WTC11 (cell line): Measurements from ENCODE around the gene MTF1. TPM values are rescaled to one million over a fixed set of nuclear protein-coding genes. Genes with fewer than 3 reads are reported as not detected.
A peak's percentile ranks its signal among the peaks of the same experiment; 100 is the strongest.

Experiments
- ATAC-seq: fragments of 200-7000 bp; cut with Tn5 transposase; 2 replicates; pipeline ENCODE4 v1.10.0; 2021; ENCODE audit warnings: mild to moderate bottlenecking, moderate library complexity
- Bru-seq: library from RNA; stranded (reverse); fragments of 400-500 nt; gene quantifications from one replicate; lab custom pipeline; 2021; lab: Mats Ljungman, UMichigan
- CTCF ChIA-PET: fragments of 300-600 bp; sonication (Branson Sonifier 250); formaldehyde crosslinking; loops from one replicate; lab custom pipeline; 2021; ENCODE audit warnings: antibody characterized with exemption; lab: Charles Lee
- POLR2A ChIA-PET: fragments of 350-600 bp; sonication (Branson Sonifier 250); formaldehyde crosslinking; loops from one replicate; lab custom pipeline; 2021; ENCODE audit warnings: antibody characterized with exemption; lab: Charles Lee
- DNase-seq: peaks from one replicate; pipeline ENCODE4 v3.0.0; 2021; ENCODE audit warnings: low spot score
- H3K27ac Mint-ChIP-seq: 2 replicates; pipeline ENCODE4 v1.8.0; 2021; ENCODE audit warnings: mixed read lengths
- H3K27me3 Mint-ChIP-seq: 2 replicates; pipeline ENCODE4 v1.8.0; 2021; ENCODE audit warnings: low read depth, mild to moderate bottlenecking, moderate library complexity, mixed read lengths
- H3K36me3 Mint-ChIP-seq: 2 replicates; pipeline ENCODE4 v1.8.0; 2021; ENCODE audit warnings: mixed read lengths
- H3K4me1 Mint-ChIP-seq: 2 replicates; pipeline ENCODE4 v1.8.0; 2022; ENCODE audit warnings: mixed read lengths
- H3K4me3 Mint-ChIP-seq: 2 replicates; pipeline ENCODE4 v1.8.0; 2021; ENCODE audit warnings: mild to moderate bottlenecking, moderate library complexity, mixed read lengths
- H3K9me3 Mint-ChIP-seq: 2 replicates; pipeline ENCODE4 v1.8.0; 2021; ENCODE audit warnings: mixed read lengths
- ELF4 ChIP-seq: sonication (generic); formaldehyde crosslinking; IDR thresholded peaks from 2 replicates; pipeline ENCODE4 v1.8.1; 2022; ENCODE audit warnings: low read depth, mild to moderate bottlenecking, moderate library complexity, missing genetic modification reagents
- ETV6 ChIP-seq: sonication (generic); formaldehyde crosslinking; IDR thresholded peaks from 2 replicates; pipeline ENCODE4 v1.8.1; 2022; ENCODE audit warnings: mild to moderate bottlenecking, missing genetic modification reagents
- GABPB1 ChIP-seq: sonication (generic); formaldehyde crosslinking; IDR thresholded peaks from 2 replicates; pipeline ENCODE4 v1.8.1; 2023; ENCODE audit warnings: mild to moderate bottlenecking, missing genetic modification reagents
- JUN ChIP-seq: sonication (generic); formaldehyde crosslinking; IDR thresholded peaks from 2 replicates; pipeline ENCODE4 v1.8.0; 2023; ENCODE audit warnings: mild to moderate bottlenecking, missing genetic modification reagents
- KAT7 ChIP-seq: sonication (generic); formaldehyde crosslinking; IDR thresholded peaks from 2 replicates; pipeline ENCODE4 v1.8.1; 2023; ENCODE audit warnings: missing genetic modification reagents, mild to moderate bottlenecking, borderline replicate concordance
- MYBL2 ChIP-seq: sonication (generic); formaldehyde crosslinking; IDR thresholded peaks from 2 replicates; pipeline ENCODE4 v1.8.1; 2023; ENCODE audit warnings: mild to moderate bottlenecking, moderate library complexity, missing genetic modification reagents
- NFE2L1 ChIP-seq: sonication (generic); formaldehyde crosslinking; IDR thresholded peaks from 2 replicates; pipeline ENCODE4 v1.8.1; 2023; ENCODE audit warnings: missing genetic modification reagents
- RORB ChIP-seq: fragments of 250-450 bp; sonication (Bioruptor Pico); IDR thresholded peaks from 2 replicates; pipeline ENCODE4 v1.9.0; 2021; ENCODE audit warnings: mild to moderate bottlenecking
- SP1 ChIP-seq: sonication (generic); formaldehyde crosslinking; conservative IDR thresholded peaks from 2 replicates; pipeline ENCODE4 v1.8.1; 2022; ENCODE audit warnings: missing genetic modification reagents
- ZBTB21 ChIP-seq: sonication (generic); formaldehyde crosslinking; IDR thresholded peaks from 2 replicates; pipeline ENCODE4 v1.8.1; 2023; ENCODE audit warnings: mild to moderate bottlenecking, missing genetic modification reagents, borderline replicate concordance
- ZNF121 ChIP-seq: sonication (generic); formaldehyde crosslinking; IDR thresholded peaks from 2 replicates; pipeline ENCODE4 v1.8.0; 2023; ENCODE audit warnings: missing genetic modification reagents
- ZNF423 ChIP-seq: fragments of 250-450 bp; sonication (Bioruptor Pico); IDR thresholded peaks from 2 replicates; pipeline ENCODE4 v2.1.2; 2022; ENCODE audit warnings: mild to moderate bottlenecking, moderate library complexity
- long read RNA-seq, 3 experiments: library from RNA in 1 of 3; library from capped mRNA in 1 of 3; library from polyadenylated mRNA in 1 of 3; unstranded in 2 of 3; stranded (forward) in 1 of 3; transcript quantifications; one replicate each; pipeline ENCODE4 v2.0.0, GENCODE V29; 2021
- total RNA-seq: library from RNA; stranded (reverse); gene quantifications from 3 replicates; pipeline ENCODE4 v1.2.3, GENCODE V29; 2021
- TF ChIP-seq, protein P1 (sequence below): fragments of 200-600 bp; IDR thresholded peaks from 2 replicates; pipeline ENCODE4 v1.8.0; 2022; ENCODE audit warnings: antibody characterized with exemption
- TF ChIP-seq, protein P2 (sequence below): sonication (generic); formaldehyde crosslinking; IDR thresholded peaks from 2 replicates; pipeline ENCODE4 v1.8.0; 2022; ENCODE audit warnings: mild to moderate bottlenecking, missing genetic modification reagents
- TF ChIP-seq, protein P3 (sequence below): fragments of 250-450 bp; sonication (Bioruptor Pico); IDR thresholded peaks from 2 replicates; pipeline ENCODE4 v1.9.0; 2021; ENCODE audit warnings: mild to moderate bottlenecking, borderline replicate concordance
- TF ChIP-seq, protein P4 (sequence below): sonication (generic); formaldehyde crosslinking; conservative IDR thresholded peaks from 2 replicates; pipeline ENCODE4 v1.8.1; 2023; ENCODE audit warnings: mild to moderate bottlenecking, low read depth, missing genetic modification reagents, moderate library complexity
- TF ChIP-seq, protein P5 (sequence below): sonication (generic); formaldehyde crosslinking; IDR thresholded peaks from 2 replicates; pipeline ENCODE4 v1.8.1; 2023; ENCODE audit warnings: mild to moderate bottlenecking, missing genetic modification reagents, moderate library complexity
- TF ChIP-seq, protein P6 (sequence below): sonication (generic); formaldehyde crosslinking; IDR thresholded peaks from 2 replicates; pipeline ENCODE4 v1.8.0; 2023; ENCODE audit warnings: missing genetic modification reagents
- TF ChIP-seq, protein P7 (sequence below): sonication (generic); formaldehyde crosslinking; IDR thresholded peaks from 2 replicates; pipeline ENCODE4 v1.8.1; 2023; ENCODE audit warnings: mild to moderate bottlenecking, moderate library complexity, missing genetic modification reagents
- TF ChIP-seq, protein P8 (sequence below): fragments of 250-450 bp; sonication (Bioruptor Pico); IDR thresholded peaks from 2 replicates; pipeline ENCODE4 v1.8.0; 2021; ENCODE audit warnings: mild to moderate bottlenecking

Gene MTF1
- 10.1 to 12.2 TPM (median 10.9 TPM) in 3 replicates for total RNA-seq
- Bru-seq, nascent RNA = percentile 73 among the genes with signal in this experiment
- long read RNA-seq, experiment 1, full-length matches to known transcripts = 10 of 25 reads
- long read RNA-seq, experiment 1, partial matches to known transcripts = 2 of 25 reads
- long read RNA-seq, experiment 1, other reads (novel, unspliced or antisense) = 13 of 25 reads
- long read RNA-seq, experiment 2, full-length matches to known transcripts = 4 of 12 reads
- long read RNA-seq, experiment 2, partial matches to known transcripts = 1 of 12 reads
- long read RNA-seq, experiment 2, other reads (novel, unspliced or antisense) = 7 of 12 reads
- long read RNA-seq, experiment 3, partial matches to known transcripts = 1 of 4 reads
- long read RNA-seq, experiment 3, other reads (novel, unspliced or antisense) = 3 of 4 reads

DNA sequence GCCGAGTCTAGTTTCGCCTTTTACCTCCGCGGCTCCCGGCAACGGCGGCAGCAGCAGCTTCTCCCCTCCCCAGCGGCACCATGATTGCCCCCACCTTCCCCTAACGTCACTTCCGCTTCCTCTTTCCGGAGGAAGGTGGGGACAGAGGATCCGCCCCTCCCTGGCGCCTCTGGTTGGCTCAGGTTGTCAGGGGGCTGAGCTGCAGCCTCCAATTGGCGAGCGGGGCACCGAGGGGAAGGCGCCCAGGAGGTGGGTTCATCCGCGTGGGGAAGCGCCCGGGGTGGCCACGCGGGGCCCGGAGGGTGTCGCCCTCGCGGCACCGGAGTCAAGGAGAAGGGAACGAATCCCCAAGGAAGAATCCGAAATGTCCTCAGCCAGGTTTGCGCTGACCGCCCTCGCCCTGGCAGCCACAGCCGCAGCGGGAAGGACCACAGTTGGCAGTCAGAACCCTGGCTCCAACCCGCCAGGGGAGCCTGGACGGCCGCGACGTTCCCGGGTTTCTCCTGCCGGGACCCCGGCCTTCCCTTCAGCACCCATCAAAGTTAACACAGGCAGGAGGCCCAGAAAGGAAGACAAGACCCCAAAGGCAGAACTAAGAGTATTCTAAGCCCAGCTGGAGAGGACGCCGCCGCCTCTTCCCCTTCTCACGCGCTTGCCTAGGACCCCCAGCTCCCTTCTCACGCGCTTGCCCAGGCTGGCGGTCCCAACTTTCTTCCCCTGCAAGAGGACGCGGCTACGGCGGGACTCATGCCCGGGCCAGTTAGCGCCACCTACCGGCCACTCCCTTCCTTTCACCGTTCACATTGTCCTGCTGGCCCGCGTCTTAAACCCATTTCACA lies at the start of gene MTF1:
MTF1 (minus strand) TSS at position 86 of the 839 bp plus-strand sequence. CDS start 1,934 bp downstream, outside the sequence.
- ChIA-PET POLR2A (interaction anchor here (0.6 to 1.6 kb wide), 3 partner anchors 51 to 698 kb away, joined by 3 to 9 read pairs (median 5); partner anchors contain the start of genes C1orf122 and YRDC), CTCF (interaction anchor here (0.5 to 2.0 kb wide), 60 partner anchors 10 to 959 kb away, joined by 3 to 34 read pairs (median 4); partner anchors contain the start of genes C1orf122, CDCA8, DNALI1 and EPHA10)
- ATAC-seq (peak; percentile 96), DNase-seq (peak; percentile 96)
- H3K9me3 Mint-ChIP-seq = no peaks in the 10 kb centered on the region
- H3K36me3 Mint-ChIP-seq = peaks cover 19% of the 10 kb centered on the region
- H3K4me1 Mint-ChIP-seq = peaks cover 9% of the 10 kb centered on the region
- H3K27me3 Mint-ChIP-seq = no peaks in the 10 kb centered on the region
- peak within 1 kb of the TSS; percentile 92 for H3K27ac Mint-ChIP-seq
- peak within 1 kb of the TSS; percentile 92 for H3K4me3 Mint-ChIP-seq
- TF ChIP-seq, protein P1, sequence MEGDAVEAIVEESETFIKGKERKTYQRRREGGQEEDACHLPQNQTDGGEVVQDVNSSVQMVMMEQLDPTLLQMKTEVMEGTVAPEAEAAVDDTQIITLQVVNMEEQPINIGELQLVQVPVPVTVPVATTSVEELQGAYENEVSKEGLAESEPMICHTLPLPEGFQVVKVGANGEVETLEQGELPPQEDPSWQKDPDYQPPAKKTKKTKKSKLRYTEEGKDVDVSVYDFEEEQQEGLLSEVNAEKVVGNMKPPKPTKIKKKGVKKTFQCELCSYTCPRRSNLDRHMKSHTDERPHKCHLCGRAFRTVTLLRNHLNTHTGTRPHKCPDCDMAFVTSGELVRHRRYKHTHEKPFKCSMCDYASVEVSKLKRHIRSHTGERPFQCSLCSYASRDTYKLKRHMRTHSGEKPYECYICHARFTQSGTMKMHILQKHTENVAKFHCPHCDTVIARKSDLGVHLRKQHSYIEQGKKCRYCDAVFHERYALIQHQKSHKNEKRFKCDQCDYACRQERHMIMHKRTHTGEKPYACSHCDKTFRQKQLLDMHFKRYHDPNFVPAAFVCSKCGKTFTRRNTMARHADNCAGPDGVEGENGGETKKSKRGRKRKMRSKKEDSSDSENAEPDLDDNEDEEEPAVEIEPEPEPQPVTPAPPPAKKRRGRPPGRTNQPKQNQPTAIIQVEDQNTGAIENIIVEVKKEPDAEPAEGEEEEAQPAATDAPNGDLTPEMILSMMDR = peak; percentile 90
- TF ChIP-seq KAT7 (CRISPR knock-in tag) = 0 out of 2 replicates have a peak, but pooled peaks have one; percentile 25
- no peak for TF ChIP-seq ELF4 (CRISPR knock-in tag)
- TF ChIP-seq, protein P2, sequence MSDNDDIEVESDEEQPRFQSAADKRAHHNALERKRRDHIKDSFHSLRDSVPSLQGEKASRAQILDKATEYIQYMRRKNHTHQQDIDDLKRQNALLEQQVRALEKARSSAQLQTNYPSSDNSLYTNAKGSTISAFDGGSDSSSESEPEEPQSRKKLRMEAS (CRISPR knock-in tag) = peak; percentile 79
- peak; percentile 79 for TF ChIP-seq SP1
- TF ChIP-seq JUN = no peak
- TF ChIP-seq GABPB1 (CRISPR knock-in tag) = peak; percentile 68
- TF ChIP-seq, protein P3, sequence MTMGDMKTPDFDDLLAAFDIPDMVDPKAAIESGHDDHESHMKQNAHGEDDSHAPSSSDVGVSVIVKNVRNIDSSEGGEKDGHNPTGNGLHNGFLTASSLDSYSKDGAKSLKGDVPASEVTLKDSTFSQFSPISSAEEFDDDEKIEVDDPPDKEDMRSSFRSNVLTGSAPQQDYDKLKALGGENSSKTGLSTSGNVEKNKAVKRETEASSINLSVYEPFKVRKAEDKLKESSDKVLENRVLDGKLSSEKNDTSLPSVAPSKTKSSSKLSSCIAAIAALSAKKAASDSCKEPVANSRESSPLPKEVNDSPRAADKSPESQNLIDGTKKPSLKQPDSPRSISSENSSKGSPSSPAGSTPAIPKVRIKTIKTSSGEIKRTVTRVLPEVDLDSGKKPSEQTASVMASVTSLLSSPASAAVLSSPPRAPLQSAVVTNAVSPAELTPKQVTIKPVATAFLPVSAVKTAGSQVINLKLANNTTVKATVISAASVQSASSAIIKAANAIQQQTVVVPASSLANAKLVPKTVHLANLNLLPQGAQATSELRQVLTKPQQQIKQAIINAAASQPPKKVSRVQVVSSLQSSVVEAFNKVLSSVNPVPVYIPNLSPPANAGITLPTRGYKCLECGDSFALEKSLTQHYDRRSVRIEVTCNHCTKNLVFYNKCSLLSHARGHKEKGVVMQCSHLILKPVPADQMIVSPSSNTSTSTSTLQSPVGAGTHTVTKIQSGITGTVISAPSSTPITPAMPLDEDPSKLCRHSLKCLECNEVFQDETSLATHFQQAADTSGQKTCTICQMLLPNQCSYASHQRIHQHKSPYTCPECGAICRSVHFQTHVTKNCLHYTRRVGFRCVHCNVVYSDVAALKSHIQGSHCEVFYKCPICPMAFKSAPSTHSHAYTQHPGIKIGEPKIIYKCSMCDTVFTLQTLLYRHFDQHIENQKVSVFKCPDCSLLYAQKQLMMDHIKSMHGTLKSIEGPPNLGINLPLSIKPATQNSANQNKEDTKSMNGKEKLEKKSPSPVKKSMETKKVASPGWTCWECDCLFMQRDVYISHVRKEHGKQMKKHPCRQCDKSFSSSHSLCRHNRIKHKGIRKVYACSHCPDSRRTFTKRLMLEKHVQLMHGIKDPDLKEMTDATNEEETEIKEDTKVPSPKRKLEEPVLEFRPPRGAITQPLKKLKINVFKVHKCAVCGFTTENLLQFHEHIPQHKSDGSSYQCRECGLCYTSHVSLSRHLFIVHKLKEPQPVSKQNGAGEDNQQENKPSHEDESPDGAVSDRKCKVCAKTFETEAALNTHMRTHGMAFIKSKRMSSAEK (CRISPR knock-in tag) = 0 out of 2 replicates have a peak, but pooled peaks have one; percentile 24
- TF ChIP-seq, protein P4, sequence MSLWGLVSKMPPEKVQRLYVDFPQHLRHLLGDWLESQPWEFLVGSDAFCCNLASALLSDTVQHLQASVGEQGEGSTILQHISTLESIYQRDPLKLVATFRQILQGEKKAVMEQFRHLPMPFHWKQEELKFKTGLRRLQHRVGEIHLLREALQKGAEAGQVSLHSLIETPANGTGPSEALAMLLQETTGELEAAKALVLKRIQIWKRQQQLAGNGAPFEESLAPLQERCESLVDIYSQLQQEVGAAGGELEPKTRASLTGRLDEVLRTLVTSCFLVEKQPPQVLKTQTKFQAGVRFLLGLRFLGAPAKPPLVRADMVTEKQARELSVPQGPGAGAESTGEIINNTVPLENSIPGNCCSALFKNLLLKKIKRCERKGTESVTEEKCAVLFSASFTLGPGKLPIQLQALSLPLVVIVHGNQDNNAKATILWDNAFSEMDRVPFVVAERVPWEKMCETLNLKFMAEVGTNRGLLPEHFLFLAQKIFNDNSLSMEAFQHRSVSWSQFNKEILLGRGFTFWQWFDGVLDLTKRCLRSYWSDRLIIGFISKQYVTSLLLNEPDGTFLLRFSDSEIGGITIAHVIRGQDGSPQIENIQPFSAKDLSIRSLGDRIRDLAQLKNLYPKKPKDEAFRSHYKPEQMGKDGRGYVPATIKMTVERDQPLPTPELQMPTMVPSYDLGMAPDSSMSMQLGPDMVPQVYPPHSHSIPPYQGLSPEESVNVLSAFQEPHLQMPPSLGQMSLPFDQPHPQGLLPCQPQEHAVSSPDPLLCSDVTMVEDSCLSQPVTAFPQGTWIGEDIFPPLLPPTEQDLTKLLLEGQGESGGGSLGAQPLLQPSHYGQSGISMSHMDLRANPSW (CRISPR knock-in tag) = no peak
- no peak for TF ChIP-seq NFE2L1 (CRISPR knock-in tag)
- TF ChIP-seq, protein P5, sequence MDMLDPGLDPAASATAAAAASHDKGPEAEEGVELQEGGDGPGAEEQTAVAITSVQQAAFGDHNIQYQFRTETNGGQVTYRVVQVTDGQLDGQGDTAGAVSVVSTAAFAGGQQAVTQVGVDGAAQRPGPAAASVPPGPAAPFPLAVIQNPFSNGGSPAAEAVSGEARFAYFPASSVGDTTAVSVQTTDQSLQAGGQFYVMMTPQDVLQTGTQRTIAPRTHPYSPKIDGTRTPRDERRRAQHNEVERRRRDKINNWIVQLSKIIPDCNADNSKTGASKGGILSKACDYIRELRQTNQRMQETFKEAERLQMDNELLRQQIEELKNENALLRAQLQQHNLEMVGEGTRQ (CRISPR knock-in tag) = peak; percentile 65; the same call in 1 of the 2 replicates
- TF ChIP-seq, protein P6, sequence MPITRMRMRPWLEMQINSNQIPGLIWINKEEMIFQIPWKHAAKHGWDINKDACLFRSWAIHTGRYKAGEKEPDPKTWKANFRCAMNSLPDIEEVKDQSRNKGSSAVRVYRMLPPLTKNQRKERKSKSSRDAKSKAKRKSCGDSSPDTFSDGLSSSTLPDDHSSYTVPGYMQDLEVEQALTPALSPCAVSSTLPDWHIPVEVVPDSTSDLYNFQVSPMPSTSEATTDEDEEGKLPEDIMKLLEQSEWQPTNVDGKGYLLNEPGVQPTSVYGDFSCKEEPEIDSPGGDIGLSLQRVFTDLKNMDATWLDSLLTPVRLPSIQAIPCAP (CRISPR knock-in tag) = 0 out of 2 replicates have a peak, but pooled peaks have one; percentile 41
- TF ChIP-seq ZBTB21 (CRISPR knock-in tag) = no peak
- peak; percentile 95 for TF ChIP-seq ZNF121
- no peak for TF ChIP-seq MYBL2 (CRISPR knock-in tag)
- no peak for TF ChIP-seq RORB (CRISPR knock-in tag)
- TF ChIP-seq, protein P7, sequence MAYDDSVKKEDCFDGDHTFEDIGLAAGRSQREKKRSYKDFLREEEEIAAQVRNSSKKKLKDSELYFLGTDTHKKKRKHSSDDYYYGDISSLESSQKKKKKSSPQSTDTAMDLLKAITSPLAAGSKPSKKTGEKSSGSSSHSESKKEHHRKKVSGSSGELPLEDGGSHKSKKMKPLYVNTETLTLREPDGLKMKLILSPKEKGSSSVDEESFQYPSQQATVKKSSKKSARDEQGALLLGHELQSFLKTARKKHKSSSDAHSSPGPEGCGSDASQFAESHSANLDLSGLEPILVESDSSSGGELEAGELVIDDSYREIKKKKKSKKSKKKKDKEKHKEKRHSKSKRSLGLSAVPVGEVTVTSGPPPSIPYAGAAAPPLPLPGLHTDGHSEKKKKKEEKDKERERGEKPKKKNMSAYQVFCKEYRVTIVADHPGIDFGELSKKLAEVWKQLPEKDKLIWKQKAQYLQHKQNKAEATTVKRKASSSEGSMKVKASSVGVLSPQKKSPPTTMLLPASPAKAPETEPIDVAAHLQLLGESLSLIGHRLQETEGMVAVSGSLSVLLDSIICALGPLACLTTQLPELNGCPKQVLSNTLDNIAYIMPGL = peak; percentile 92
- TF ChIP-seq ZNF423 (CRISPR knock-in tag) = peak; percentile 31; the same call in 1 of the 2 replicates
- TF ChIP-seq, protein P8, sequence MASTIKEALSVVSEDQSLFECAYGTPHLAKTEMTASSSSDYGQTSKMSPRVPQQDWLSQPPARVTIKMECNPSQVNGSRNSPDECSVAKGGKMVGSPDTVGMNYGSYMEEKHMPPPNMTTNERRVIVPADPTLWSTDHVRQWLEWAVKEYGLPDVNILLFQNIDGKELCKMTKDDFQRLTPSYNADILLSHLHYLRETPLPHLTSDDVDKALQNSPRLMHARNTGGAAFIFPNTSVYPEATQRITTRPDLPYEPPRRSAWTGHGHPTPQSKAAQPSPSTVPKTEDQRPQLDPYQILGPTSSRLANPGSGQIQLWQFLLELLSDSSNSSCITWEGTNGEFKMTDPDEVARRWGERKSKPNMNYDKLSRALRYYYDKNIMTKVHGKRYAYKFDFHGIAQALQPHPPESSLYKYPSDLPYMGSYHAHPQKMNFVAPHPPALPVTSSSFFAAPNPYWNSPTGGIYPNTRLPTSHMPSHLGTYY (CRISPR knock-in tag) = no peak
- 0 out of 2 replicates have a peak, but pooled peaks have one; percentile 16 for TF ChIP-seq ETV6
